Measurements from ENCODE around the gene ADAM12.

The ADAM12 gene

GRCh38 chr10:126169899-126170298 is 218.4 kb downstream of the ADAM12 start:
- no peak for DNase-seq

GRCh38 chr10:126166797-126167196 is 221.5 kb downstream of the ADAM12 start:
- peak; percentile 8 for DNase-seq

GRCh38 chr10:126165874-126166273 is 222.4 kb downstream of the ADAM12 start:
- no peak for DNase-seq

GRCh38 chr10:126163506-126163905 is 224.8 kb downstream of the ADAM12 start:
- no peak for DNase-seq

- no peak for DNase-seq
Observed at GRCh38 chr10:126161691-126162090, 226.6 kb downstream of the ADAM12 start.

- no peak for DNase-seq
Observed at GRCh38 chr10:126160971-126161630, 227.2 kb downstream of the ADAM12 start.

- no peak for DNase-seq
Observed at GRCh38 chr10:126160571-126160970, 227.7 kb downstream of the ADAM12 start.

GRCh38 chr10:126158133-126158892 is 230.0 kb downstream of the ADAM12 start:
- DNase-seq, result no peak

- no peak for DNase-seq
Observed at GRCh38 chr10:126157189-126157588, 231.1 kb downstream of the ADAM12 start.

- no peak for DNase-seq
Observed at GRCh38 chr10:126156503-126156902, 231.8 kb downstream of the ADAM12 start.

- no peak for DNase-seq
Observed at GRCh38 chr10:126156012-126156411, 232.3 kb downstream of the ADAM12 start.

- DNase-seq, result no peak
Observed at GRCh38 chr10:126155528-126155927, 232.7 kb downstream of the ADAM12 start.

- no peak for DNase-seq
Observed at GRCh38 chr10:126153711-126154628, 234.3 kb downstream of the ADAM12 start.

GRCh38 chr10:126147866-126148587 is 240.2 kb downstream of the ADAM12 start:
- no peak for DNase-seq

GRCh38 chr10:126146771-126147170 is 241.5 kb downstream of the ADAM12 start:
- no peak for DNase-seq

- DNase-seq, result no peak
Observed at GRCh38 chr10:126143117-126143516, 245.2 kb downstream of the ADAM12 start.

- no peak for DNase-seq
Observed at GRCh38 chr10:126140746-126141273, 247.5 kb downstream of the ADAM12 start.

- no peak for DNase-seq
Observed at GRCh38 chr10:126137562-126138221, 250.6 kb downstream of the ADAM12 start.

GRCh38 chr10:126135941-126136595 is 252.2 kb downstream of the ADAM12 start:
- no peak for DNase-seq

- DNase-seq, result no peak
Observed at GRCh38 chr10:126135177-126135576, 253.1 kb downstream of the ADAM12 start.

Data from stimulated activated CD4-positive, alpha-beta T cell treated with anti-CD3 and anti-CD28 coated beads, Interleukin-4, amount 100 ng/mL, for 1 hour (primary cell).